Measurements from ENCODE around the gene ADPRHL1.

Gene ADPRHL1

GRCh38 chr13:113470073-113470472 lies 16.8 kb upstream of the ADPRHL1 start:
- no peak overlapping the region for H3K4me3 ChIP-seq (ENCODE audit: low read depth, low read length)
- no peak for DNase-seq (ENCODE audit: low read depth)
- TF ChIP-seq CTCF (IDR thresholded peaks at IDR 0.05; ENCODE audit: control insufficient read depth, extremely low read depth, insufficient read depth), result no peak

GRCh38 chr13:113469582-113469981 lies 16.3 kb upstream of the ADPRHL1 start:
- no peak overlapping the region for H3K4me3 ChIP-seq (ENCODE audit: low read depth, low read length)
- no peak for TF ChIP-seq CTCF (IDR thresholded peaks at IDR 0.05; ENCODE audit: control insufficient read depth, extremely low read depth, insufficient read depth)

GRCh38 chr13:113468472-113469201 lies 15.3 kb upstream of the ADPRHL1 start:
- no peak overlapping the region for H3K4me3 ChIP-seq (ENCODE audit: low read depth, low read length)
- no peak for TF ChIP-seq CTCF (IDR thresholded peaks at IDR 0.05; ENCODE audit: control insufficient read depth, extremely low read depth, insufficient read depth)
- DNase-seq (ENCODE audit: low read depth), result no peak

More at GRCh38 chr13:113469582-113469981, 16.3 kb upstream of the ADPRHL1 start:
- DNase-seq (ENCODE audit: low read depth), result no peak

GRCh38 chr13:113468029-113468428 lies 14.7 kb upstream of the ADPRHL1 start:
- H3K4me3 ChIP-seq (ENCODE audit: low read depth, low read length), result no peak overlapping the region
- TF ChIP-seq CTCF (IDR thresholded peaks at IDR 0.05; ENCODE audit: control insufficient read depth, extremely low read depth, insufficient read depth), result no peak
- no peak for DNase-seq (ENCODE audit: low read depth)

- no peak for TF ChIP-seq CTCF (IDR thresholded peaks at IDR 0.05; ENCODE audit: control insufficient read depth, extremely low read depth, insufficient read depth)
- no peak overlapping the region for H3K4me3 ChIP-seq (ENCODE audit: low read depth, low read length)
- no peak for DNase-seq (ENCODE audit: low read depth)
These were observed 13.1 kb upstream of the ADPRHL1 start for GRCh38 chr13:113466383-113466782.

GRCh38 chr13:113465300-113465699 lies 12.0 kb upstream of the ADPRHL1 start:
- no peak for DNase-seq (ENCODE audit: low read depth)
- no peak overlapping the region for H3K4me3 ChIP-seq (ENCODE audit: low read depth, low read length)
- TF ChIP-seq CTCF (IDR thresholded peaks at IDR 0.05; ENCODE audit: control insufficient read depth, extremely low read depth, insufficient read depth), result no peak

- no peak for DNase-seq (ENCODE audit: low read depth)
- TF ChIP-seq CTCF (IDR thresholded peaks at IDR 0.05; ENCODE audit: control insufficient read depth, extremely low read depth, insufficient read depth), result no peak
- H3K4me3 ChIP-seq (ENCODE audit: low read depth, low read length), result no peak overlapping the region
These were observed 11.2 kb upstream of the ADPRHL1 start for GRCh38 chr13:113464476-113464875.

All from LNCaP clone FGC (cell line).